ENCODE measurements around the gene SUGP2.

Gene SUGP2

DNA sequence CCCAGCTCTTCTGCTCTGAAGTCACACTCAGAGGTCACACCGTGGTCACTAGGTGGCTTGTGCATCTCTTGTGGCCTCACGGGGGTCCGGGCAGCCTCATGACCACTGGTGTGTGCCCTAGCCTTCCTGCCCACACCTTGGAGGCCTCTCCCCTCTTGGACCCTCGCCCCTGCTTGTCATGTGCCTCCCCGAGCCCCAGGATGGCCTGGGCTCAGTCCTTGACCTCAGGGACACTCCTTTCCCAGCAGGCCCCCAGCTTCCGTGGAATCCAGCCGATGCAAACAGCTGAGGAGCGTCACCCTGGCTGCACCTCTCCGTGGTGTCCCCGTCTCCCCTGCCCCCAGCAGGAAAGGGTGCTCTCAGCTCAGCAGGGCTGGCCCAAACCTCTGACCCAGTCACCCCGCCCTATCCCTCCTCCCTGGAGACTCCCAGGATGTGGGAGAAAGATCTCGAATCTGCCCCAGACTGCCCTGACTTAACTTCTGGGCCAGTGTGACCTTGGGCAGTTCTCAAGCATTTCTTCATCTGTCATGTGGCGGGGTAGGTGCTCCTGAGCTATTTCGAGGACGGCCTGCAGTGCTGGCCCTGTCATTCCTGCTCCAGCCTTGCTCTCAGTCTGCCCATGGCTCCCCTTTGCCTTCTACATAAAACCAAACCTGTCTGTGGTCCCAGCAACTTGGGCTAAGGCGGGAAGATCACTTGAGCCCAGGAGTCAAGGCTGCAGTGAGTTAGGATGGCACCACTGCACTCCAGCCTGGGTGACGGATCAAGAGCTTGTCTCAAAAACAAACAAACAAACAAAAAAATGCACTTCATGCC lies 25.9 kb upstream of the SUGP2 start:
- DNase-seq: no peak

DNA sequence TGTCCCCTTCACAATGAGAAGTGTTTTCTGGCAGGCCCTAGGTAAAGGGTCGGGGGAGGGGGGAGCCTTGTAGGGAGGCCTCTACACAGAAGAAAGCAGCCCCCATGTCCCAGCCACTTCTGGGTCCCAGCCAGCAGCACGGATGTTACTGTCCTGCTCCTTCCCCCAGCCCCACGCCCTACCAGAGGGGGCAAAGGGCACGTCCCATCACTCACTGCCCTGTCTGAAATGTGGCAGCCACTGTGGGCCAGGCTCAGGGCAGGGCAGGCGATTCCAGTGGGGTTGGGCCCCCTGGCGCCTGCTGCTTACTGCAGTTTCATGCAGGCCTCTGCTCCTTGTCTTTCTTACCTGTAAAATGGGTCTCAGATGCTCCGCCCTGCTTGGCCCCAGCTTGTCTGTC lies 24.4 kb upstream of the SUGP2 start:
- DNase-seq: no peak

DNA sequence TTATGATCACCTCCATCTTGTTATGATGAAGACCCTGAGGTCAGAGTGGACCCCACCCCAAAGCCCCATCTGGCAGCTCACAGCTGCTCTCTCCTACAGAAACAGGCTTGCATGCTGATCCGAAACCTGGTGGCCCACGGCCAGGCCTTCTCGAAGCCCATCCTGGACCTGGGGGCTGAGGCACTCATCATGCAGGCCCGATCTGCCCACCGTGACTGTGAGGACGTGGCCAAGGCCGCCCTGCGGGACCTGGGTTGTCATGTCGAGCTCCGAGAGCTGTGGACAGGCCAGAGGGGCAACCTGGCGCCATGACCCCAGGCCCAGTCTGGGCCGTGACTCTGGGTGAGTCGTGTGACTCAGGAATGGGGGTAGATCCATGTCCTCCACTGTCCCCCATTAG lies 24.0 kb upstream of the SUGP2 start:
- DNase-seq: no peak

DNA sequence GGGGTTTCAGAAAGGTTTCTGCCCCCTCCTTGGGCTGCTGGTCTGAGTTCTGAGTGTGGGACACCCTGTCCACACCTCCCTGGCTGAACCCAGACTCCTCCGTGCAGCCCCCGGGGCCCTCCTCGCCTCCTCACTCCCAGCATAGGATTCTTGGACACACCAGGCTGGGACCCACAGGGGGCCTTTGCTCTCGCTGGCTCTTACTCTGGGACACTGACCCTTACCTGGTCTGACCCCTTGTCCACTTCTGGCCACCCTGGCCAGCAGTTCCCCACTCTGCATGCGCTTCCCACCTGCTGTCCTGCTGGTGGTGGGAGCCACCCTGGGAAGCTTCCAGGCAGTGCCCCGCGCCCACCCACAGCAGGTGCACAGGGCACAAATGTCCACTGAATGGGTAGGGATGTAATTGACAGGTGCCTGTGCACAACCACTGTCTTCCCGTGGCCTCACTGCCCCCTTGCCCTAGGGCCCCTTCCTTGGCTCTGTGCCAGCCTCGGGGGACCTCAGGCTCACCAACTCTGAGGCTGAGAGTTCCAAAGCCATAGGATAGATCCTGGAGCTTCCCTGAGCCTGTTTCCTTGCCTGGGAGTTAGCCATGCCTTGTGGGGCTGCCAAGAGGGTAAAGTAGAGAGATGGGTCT lies 23.4 kb upstream of the SUGP2 start:
- no peak for DNase-seq

DNA sequence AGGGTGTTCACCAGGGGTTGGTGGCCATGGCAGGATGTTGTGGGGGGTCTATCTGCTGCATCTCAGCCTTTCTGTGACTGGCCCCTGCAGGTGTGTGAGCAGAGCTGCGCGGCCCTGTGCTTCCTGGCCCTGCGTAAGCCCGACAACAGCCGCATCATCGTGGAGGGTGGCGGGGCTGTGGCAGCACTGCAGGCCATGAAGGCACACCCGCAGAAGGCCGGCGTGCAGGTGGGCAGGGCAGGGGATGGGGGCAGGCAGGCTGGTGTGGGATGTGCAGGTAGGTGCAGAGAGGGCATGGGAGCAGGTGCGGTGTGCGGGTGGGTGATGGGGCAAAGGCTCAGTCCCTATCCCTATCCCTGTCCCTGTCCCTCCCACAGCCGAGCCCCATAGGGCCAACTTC lies 22.4 kb upstream of the SUGP2 start:
- no peak for DNase-seq

DNA sequence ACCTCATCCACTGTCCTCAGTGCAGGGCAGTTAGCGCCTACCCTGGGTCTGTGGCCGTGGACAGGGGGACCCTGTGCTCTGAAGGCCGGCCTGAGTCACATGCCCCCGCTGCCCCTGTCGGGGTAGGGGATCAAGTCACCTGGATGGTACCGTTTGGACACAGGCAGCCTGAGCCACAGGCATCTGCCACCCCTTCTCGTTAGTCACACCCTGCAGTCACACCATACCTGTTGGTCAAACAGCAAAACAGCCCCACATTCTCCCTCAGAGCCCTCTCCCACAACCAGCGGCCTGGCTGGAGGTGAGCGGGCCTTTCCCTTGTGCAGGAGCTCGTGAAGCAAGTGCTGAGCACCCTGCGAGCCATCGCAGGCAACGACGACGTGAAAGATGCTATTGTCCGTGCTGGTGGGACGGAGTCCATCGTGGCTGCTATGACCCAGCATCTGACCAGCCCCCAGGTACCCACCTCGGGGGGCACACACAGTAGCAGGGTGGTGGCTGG lies 21.7 kb upstream of the SUGP2 start:
- DNase-seq: no peak

DNA sequence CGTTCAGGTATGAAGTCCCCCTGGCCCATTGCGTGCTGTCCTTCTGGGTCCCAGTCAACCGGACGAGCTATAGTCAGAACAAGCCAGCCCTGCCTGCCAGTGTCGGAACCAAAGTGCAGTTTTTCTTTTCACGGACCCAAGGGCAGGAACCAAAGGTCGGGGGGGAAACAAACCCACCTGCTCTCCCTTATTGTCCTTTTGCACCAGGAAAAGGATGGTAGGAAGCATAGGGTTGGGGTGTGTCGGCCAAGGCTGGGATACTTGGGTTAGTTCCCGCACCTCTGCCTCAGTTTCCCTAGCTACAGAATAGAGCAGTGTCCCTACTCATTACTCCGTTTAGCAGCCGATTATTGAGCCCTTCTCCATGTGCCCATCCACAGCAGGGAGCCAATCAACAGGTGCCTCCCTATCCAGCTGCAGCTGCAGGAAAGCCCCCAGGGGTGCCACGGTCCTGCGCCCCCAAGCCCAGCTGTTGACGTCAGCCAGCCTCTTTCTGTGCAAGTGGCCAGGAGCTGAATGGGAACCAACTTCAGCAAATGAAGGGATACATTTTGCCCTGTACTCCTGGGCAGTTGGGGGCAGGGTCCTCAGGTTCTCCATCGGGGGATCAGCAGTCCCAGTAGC lies 21.1 kb upstream of the SUGP2 start:
- DNase-seq: no peak

DNA sequence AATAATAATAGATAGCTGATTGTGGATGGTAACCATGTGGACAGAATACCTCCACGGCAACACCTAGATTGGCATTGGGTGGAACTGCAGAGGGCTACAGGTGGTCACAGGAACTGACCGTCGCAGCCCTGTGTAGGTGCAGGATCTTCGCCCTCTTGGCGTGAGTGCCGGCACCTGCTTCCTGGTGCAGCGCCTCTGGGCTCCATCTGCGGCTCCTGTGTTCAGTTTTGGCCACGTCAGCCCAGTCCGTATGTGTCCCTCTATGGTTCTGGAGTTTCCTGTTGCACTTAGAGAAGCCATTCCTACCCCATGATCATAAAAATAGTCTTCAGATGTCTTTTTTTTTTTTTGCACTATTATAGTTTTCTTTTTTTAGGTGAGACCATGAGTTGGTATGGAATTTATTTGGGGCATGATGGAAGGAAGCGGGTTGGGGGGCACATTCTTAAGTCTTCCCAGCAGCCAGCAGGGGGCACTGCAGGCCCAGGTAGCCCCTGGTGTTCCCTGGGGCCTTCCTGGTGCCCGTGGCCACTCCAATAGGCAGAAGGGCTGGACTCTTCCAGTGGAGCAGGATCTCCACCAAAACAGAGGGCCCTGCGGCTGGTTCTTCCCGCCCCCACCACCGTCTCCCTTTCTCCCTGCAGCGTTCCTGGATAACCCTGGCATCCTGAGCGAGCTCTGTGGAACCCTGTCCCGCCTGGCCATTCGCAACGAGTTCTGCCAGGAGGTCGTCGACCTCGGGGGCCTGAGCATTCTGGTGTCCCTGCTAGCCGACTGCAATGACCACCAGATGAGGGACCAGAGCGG lies 20.4 kb upstream of the SUGP2 start:
- peak; percentile 68 for DNase-seq

DNA sequence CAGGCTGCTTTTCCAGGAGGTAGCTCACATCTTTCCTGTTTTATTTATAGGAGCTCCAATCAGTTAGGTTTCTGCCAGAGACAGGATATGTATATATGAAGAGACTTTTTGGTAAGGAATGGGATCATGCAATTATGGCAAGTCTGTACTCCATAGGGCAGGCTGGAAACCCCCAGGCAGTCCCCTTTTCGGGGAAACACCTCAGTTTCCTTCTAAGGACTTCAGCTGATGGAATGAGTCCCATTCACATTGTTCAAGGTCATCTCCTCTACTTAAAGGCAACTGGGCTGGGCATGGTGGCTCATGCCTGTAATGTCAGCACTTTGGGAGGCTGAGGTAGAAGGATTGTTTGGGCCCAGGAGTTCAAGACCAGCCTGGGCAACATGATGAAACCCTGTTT lies 19.6 kb upstream of the SUGP2 start:
- DNase-seq: no peak

DNA sequence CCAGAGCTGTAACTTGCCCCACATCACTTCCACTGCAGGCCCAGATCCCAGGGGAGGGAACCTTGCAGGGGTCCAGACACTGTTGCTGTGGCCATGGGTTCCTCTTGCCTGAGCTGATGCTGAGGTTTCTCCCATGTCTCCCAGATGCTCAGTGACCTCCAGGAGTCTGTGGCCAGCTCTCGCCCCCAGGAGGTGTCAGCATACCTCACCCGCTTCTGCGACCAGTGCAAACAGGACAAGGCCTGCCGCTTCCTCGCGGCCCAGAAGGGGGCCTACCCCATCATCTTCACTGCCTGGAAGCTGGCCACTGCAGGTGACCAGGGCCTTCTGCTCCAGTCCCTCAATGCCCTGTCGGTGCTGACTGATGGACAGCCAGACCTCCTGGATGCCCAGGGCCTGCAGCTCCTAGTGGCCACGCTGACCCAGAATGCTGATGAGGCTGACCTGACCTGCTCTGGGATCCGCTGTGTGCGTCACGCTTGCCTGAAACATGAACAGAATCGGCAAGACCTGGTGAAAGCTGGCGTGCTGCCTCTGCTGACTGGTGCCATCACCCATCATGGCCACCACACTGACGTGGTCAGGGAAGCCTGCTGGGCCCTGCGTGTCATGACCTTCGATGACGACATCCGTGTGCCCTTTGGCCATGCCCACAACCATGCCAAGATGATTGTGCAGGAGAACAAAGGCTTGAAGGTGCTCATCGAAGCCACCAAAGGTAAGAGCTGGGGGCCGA lies 18.3 kb upstream of the SUGP2 start:
- no peak for DNase-seq

DNA sequence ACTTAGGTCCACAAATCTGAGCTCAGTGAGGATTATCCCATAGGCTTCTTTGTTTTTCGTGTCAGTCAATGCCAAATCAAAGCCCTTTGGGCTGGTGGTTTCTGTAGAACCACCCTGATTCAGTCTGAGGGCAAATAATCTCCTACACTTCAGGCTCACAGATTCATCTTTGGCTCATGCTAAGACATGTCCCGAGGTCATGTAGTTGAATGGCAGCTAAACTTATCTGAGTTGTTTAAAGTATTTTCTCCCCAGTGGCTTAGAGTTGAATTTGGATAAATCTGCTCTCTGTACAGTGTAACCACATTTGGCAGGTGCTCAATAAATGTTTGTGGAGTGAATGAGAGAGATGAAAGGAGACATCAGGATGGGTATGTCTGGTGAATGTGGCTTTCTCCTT lies 17.4 kb upstream of the SUGP2 start:
- no peak for DNase-seq

DNA sequence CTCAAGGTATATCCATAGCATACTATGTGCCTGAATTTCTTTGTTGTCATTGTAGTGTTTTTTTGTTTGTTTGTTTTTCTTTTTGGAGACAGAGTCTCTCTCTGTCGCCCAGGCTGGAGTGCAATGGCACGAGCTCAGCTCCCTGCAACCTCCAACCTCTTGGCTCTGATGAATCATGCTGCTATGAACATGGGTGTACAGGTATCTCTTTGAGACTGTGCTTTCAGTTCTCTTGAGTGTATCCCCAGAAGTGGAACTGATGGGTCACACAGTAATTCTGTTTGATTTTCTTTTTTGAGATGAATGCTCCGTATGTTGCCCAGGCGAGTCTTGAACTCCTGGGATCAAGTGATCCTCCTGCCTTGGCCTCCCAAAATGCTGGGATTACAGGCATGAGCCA lies 16.8 kb upstream of the SUGP2 start:
- no peak for DNase-seq

DNA sequence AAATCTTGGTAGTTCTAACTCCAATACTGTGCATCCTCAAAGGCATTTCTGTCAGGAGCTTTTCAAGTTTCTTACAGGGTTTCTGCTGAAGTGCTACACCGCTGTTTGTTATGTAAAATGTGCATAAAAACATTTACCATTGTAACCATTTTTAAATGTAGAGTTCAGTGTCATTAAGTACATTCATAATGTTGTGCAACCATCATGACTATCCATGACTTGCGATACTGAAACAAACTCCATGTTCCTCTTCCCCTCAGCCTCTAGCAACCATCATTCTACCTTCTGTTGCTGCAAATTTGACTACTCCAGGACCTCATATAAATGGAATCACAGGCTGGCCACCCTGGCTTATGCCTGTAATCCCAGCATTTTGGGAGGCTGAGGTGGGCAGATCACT lies 16.1 kb upstream of the SUGP2 start:
- DNase-seq: no peak

DNA sequence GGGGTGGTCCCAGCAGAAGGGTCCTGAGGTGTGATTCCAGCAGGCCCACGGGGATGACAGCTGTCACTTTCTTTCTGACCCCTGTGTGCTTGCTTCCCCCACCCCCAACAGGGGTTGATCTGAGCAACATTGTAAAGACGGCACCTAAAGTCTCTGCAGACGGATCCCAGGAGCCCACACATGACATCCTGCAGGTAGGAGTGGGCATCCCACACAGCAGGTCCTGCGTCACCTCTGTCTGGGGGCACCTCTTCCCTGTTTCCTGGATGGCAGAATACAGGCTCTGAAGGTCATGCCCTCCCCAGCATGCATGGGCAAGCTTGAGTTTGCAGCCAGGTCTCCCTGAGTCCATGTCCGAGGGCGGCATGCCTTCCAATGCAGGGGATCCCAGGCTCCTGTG lies 10.6 kb upstream of the SUGP2 start:
- no peak for DNase-seq

DNA sequence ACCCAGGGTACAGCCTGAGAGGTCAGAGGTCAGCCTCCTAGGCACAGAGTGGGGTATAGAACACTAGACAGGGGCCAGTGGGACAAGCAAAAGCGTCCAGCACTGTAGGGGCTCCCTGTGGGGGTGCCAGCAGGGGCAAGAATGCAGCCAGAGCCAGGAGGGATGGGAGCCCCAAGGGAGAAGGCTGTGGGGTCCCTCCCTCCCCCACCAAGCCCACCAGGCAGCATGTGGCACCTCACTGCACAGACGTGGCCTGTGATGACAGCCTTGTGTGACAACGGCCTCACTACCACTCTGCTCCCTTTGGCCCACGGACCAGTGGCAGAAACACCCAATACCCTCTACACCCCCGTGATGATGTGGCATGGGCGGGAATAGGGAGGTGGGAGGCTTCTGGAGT lies 10.2 kb upstream of the SUGP2 start:
- no peak for DNase-seq

DNA sequence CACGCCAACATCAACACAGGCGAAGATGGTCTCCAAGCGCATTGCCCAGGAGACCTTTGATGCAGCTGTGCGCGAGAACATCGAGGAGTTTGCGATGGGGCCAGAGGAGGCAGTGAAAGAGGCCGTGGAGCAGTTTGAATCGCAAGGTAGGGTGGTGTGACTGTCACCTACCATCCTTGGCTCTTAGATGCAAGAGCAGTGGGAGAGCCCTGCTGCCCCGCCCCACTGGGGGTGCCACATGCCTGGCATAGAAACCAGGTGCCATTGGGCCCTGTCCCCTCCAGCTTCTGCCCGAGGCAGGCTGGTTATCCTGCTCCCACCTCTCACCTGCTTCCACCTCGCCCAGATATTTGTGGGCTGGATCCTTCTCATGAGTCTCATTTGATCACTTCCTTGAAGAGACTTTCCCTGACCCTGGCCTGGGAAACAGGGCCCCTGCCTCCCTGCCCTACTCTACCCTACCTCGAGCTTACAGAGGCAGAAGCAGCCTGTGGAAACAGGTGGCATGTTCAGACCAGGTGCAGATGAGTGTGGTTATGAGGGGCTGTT lies 9.5 kb upstream of the SUGP2 start:
- DNase-seq: no peak

DNA sequence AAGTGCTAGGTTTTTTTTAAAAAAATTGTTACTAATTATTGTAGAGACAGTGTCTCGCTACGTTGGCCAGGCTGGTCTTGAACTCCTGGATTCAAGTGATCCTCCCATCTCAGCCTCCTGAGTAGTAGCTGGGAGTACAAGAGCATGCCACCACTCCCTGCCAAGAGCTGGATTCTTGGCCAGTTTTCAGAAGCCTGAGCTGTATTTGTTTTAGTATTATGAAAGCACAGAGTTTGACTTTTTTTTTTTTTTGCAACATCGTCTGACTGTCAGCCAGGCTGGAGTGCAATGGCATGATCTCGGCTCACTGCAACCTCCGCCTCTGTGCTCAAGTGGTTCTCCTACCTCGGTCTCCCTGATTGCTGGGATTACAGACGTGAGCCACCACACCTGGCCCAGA lies 7.1 kb upstream of the SUGP2 start:
- no peak for DNase-seq

DNA sequence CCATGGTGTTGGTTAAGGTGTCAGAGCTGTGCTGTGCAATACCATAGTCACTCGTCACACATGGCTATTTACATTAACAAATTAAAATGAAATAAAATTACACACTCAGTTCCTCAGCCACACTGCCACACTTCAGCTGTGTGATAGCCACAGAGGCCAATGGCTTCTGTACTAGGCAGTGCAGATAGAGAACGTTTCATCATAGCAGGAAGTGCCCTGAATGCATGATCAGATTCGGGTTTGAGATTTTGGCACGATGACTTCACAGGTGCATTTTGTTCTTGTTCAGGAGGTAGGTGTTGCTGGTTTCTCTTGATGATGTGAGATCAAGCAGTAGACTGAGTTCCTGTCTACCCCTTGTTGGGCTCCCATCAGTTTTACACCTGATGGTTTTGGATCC lies 6.6 kb upstream of the SUGP2 start:
- DNase-seq: no peak

DNA sequence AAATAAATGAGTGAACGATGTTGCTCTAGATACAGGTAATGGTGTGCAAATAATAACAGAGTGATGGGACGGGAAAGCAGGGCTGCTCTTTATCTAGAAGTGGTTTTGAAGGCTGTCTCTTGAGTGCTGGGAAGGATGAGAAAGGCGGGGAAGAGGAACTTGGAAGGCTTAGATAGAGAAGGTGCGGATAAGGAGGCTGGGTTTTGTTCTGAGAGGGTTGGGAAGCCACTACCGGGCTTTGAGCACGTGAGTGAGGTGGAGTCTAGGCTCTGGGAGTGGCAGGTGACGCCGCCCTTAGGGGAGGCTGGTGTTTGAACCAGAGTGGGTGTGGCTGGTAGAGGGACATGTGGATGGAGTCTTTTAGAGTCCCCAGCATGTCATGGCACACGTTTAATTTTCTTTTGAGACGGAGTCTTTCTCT lies 897 bp upstream of the SUGP2 start:
- peak; percentile 59 for DNase-seq

DNA sequence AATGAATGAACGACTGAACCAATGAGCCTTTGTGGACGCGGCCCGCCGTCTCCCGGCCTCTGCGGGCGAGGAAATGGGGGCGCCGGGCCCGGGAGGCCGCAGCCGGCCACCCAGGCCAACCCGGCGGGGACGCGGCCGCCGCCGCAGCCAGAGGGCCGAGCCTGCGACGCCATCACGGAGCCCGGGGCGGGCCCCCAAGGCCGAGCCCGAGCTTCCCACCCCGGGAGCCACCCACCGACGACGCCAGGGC lies 216 bp downstream of the SUGP2 start:
- DNase-seq: no peak

DNA sequence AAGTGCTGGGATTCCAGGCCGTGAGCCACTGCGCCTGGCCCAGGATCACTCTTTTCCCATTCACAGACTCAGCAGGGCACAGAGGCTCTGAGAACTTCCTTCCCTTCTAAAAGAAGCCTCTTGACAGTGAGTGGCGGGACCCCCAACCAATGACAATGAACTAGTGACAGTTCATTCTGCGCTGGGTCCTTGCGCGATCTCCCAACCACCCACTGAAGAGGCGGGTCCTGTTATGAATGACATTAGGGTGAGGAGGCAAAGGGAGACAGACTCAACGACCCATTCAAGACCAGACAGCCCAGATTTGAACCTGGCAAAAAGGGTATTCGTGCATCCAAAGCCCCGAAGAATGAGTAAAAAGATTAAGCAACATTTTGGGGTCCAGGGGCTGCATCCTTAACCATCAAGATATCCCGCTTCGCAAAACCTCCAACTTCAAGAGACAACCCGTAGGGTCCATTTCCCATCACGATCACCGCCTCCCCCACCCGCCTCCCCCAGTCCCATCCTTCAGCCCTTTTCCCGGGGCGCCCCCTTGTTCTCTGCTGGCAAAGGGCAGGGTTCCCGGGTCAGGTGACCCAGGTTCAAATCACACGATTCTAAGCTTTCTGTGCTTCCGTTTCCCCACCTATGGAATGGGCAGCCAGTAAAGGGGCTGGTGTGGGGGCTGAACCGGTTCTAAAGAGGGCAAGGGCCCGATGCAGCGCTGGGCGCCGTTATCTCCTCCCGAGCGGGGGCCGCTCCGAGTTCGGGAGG lies 719 bp downstream of the SUGP2 start:
- peak; percentile 70 for DNase-seq

DNA sequence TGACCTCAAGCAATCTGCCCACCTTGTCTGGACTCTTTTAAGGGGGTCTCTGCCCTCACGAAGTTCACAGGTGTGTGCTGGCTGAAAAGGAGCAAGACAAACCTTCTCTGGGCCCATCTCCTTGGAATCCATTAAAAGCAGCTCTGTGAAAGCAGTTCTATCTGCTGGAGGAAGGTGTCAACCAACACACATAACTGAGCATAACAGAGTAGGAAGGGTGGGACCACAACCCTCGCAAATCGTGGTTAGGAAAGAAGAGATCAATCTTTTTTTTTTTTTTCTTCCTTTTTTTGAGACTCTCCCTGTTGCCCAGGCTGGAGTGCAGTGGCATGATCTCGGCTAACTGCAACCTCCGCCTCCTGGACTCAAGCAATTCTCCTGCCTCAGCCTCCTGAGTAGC lies 1.4 kb downstream of the SUGP2 start:
- DNase-seq: no peak

Measured in activated T-cell treated with anti-CD3 and anti-CD28 coated beads, Interleukin-2, amount 50 U/mL, for 1 hour (primary cell).